Activated CD8-positive, alpha-beta T cell treated with anti-CD3 and anti-CD28 coated beads for 36 hours (primary cell): ENCODE measurements around the gene TEX13A. TPM values are rescaled to one million over a fixed set of nuclear protein-coding genes. Genes with fewer than 3 reads are reported as not detected.

Experiments
- ATAC-seq: fragments of 200-7000 bp; cut with Tn5 transposase; one replicate; pipeline ENCODE4 v1.10.0; 2021; ENCODE audit warnings: mild to moderate bottlenecking, moderate library complexity
- CTCF ChIA-PET: fragments of 350-600 bp; sonication (Branson Sonifier 250); formaldehyde crosslinking; loops from one replicate; lab custom pipeline; 2021; ENCODE audit warnings: antibody characterized with exemption; lab: Charles Lee
- POLR2A ChIA-PET: fragments of 350-600 bp; sonication (Branson Sonifier 250); formaldehyde crosslinking; loops from one replicate; lab custom pipeline; 2021; ENCODE audit warnings: antibody characterized with exemption; lab: Charles Lee
- DNase-seq: peaks from one replicate; pipeline ENCODE4 v3.0.0-alpha.2; 2020
- H3K27ac Mint-ChIP-seq: one replicate; pipeline ENCODE4 v1.8.0; 2021; ENCODE audit warnings: mild to moderate bottlenecking, mixed read lengths
- H3K27me3 Mint-ChIP-seq: one replicate; pipeline ENCODE4 v1.8.0; 2021; ENCODE audit warnings: mixed read lengths
- H3K36me3 Mint-ChIP-seq: one replicate; pipeline ENCODE4 v1.8.0; 2021; ENCODE audit warnings: low read depth, mixed read lengths
- H3K4me1 Mint-ChIP-seq: one replicate; pipeline ENCODE4 v1.8.0; 2021; ENCODE audit warnings: low read depth, mixed read lengths
- H3K4me3 Mint-ChIP-seq: one replicate; pipeline ENCODE4 v1.8.0; 2021; ENCODE audit warnings: mild to moderate bottlenecking, moderate library complexity, mixed read lengths
- H3K9me3 Mint-ChIP-seq: one replicate; pipeline ENCODE4 v1.8.0; 2021; ENCODE audit warnings: mixed read lengths
- intact Hi-C: fragments of 100-400 bp; cut with micrococcal nuclease; formaldehyde crosslinking; loops from one replicate; pipeline ENCODE4 v1.10.0; 2022
- total RNA-seq, 2 experiments: library from RNA; stranded (reverse); gene quantifications; one replicate each; pipeline ENCODE4 v1.2.3, GENCODE V29; 2021
- TF ChIP-seq, protein P1 (sequence below): fragments of 200-600 bp; IDR thresholded peaks from one replicate; pipeline ENCODE4 v1.8.0; 2022; ENCODE audit warnings: antibody characterized with exemption, mild to moderate bottlenecking

Gene TEX13A
- total RNA-seq, 2 experiments from 2014 or later, result not detected

DNA sequence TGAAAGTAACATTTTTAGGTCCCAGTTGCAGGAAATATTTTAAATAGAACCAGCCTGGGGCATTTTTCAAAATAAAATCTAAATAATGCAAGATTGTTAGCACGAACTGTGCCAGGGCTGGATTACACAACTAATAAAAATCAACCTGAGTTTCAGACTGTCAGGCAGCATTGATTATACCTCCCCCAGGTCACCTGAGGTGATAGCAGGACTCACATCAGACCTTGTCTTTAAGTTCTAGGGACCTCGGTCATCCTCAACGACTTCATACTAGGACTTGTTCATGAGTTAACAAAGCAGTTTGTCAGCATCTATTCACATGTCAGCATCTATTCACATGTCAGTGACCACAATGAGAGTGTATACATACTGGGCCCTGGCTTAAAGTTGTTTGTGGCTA, 8.7 kb upstream of the TEX13A start:
- ChIA-PET POLR2A (no interaction called here), CTCF (no interaction called here)
- H3K27me3 Mint-ChIP-seq, result no peaks in the 10 kb centered on the region
- H3K4me1 Mint-ChIP-seq, result no peaks in the 10 kb centered on the region
- H3K27ac Mint-ChIP-seq, result no peak overlapping the region
- no peaks in the 10 kb centered on the region for H3K36me3 Mint-ChIP-seq
- H3K9me3 Mint-ChIP-seq, result no peaks in the 10 kb centered on the region
- DNase-seq, result no peak
- ATAC-seq, result no peak
- TF ChIP-seq, protein P1, sequence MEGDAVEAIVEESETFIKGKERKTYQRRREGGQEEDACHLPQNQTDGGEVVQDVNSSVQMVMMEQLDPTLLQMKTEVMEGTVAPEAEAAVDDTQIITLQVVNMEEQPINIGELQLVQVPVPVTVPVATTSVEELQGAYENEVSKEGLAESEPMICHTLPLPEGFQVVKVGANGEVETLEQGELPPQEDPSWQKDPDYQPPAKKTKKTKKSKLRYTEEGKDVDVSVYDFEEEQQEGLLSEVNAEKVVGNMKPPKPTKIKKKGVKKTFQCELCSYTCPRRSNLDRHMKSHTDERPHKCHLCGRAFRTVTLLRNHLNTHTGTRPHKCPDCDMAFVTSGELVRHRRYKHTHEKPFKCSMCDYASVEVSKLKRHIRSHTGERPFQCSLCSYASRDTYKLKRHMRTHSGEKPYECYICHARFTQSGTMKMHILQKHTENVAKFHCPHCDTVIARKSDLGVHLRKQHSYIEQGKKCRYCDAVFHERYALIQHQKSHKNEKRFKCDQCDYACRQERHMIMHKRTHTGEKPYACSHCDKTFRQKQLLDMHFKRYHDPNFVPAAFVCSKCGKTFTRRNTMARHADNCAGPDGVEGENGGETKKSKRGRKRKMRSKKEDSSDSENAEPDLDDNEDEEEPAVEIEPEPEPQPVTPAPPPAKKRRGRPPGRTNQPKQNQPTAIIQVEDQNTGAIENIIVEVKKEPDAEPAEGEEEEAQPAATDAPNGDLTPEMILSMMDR, result no peak
- no peak overlapping the region for H3K4me3 Mint-ChIP-seq
- intact Hi-C loops, result no loop called here

DNA sequence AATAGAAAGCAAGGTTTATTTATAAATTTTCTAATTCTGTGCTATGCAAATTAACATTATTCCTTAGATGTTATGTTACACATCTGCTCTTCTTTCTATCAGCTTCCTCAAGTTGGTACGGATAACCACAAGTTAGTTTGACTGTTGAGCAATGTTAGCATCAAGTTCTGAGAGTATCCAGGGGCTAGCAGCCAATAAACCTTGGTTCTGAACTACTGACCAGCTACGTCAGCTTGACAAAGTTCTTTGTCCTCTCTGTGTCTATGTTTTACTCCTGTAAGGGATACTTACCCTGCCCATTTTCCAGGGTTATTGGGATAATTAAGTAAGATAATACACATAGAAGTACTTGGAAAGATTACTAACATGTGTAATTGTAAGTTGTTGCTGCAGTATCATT, 8.1 kb upstream of the TEX13A start:
- Mint-ChIP-seq H3K9me3 (no peaks in the 10 kb centered on the region), H3K4me1 (no peaks in the 10 kb centered on the region), H3K27me3 (no peaks in the 10 kb centered on the region), H3K4me3 (no peak overlapping the region), H3K27ac (no peak overlapping the region), H3K36me3 (no peaks in the 10 kb centered on the region)
- ChIA-PET CTCF (no interaction called here), POLR2A (no interaction called here)
- TF ChIP-seq, protein P1, result no peak
- intact Hi-C loops, result no loop called here
- DNase-seq (no peak), ATAC-seq (no peak)

- H3K36me3 Mint-ChIP-seq, result no peaks in the 10 kb centered on the region
- no peak overlapping the region for H3K4me3 Mint-ChIP-seq
- no peaks in the 10 kb centered on the region for H3K4me1 Mint-ChIP-seq
- ChIA-PET CTCF (no interaction called here), POLR2A (no interaction called here)
- ATAC-seq, result no peak
- DNase-seq, result no peak
- intact Hi-C loops, result no loop called here
- H3K9me3 Mint-ChIP-seq, result no peaks in the 10 kb centered on the region
- H3K27ac Mint-ChIP-seq, result no peak overlapping the region
- TF ChIP-seq, protein P1, result no peak
- no peaks in the 10 kb centered on the region for H3K27me3 Mint-ChIP-seq
These were observed 6.0 kb upstream of the TEX13A start for GRCh38 chrX:105226499-105226898.

GRCh38 chrX:105221374-105221773, 880 bp upstream of the TEX13A start:
- no peak overlapping the region for H3K27ac Mint-ChIP-seq
- ChIA-PET POLR2A (no interaction called here), CTCF (no interaction called here)
- H3K27me3 Mint-ChIP-seq, result no peaks in the 10 kb centered on the region
- H3K9me3 Mint-ChIP-seq, result no peaks in the 10 kb centered on the region
- H3K36me3 Mint-ChIP-seq, result no peaks in the 10 kb centered on the region
- intact Hi-C loops, result no loop called here
- no peaks in the 10 kb centered on the region for H3K4me1 Mint-ChIP-seq
- H3K4me3 Mint-ChIP-seq, result no peak overlapping the region
- DNase-seq (no peak), ATAC-seq (no peak)
- TF ChIP-seq, protein P1, result no peak

- no peak overlapping the region for H3K4me3 Mint-ChIP-seq
- CTCF ChIA-PET, result no interaction called here
- intact Hi-C loops, result no loop called here
- no peak for DNase-seq
- no peak for ATAC-seq
- H3K9me3 Mint-ChIP-seq, result no peaks in the 10 kb centered on the region
- H3K36me3 Mint-ChIP-seq, result no peaks in the 10 kb centered on the region
- no peak overlapping the region for H3K27ac Mint-ChIP-seq
- H3K4me1 Mint-ChIP-seq, result no peaks in the 10 kb centered on the region
- POLR2A ChIA-PET, result no interaction called here
- TF ChIP-seq, protein P1, result no peak
- no peaks in the 10 kb centered on the region for H3K27me3 Mint-ChIP-seq
These were observed 766 bp downstream of the TEX13A start for GRCh38 chrX:105219454-105220401.
